Measurements from ENCODE around the gene PTPRG. TPM values are rescaled to one million over a fixed set of nuclear protein-coding genes. Genes with fewer than 3 reads are reported as not detected.

Gene PTPRG
- total and polyA plus RNA-seq, 4 donors, result 3.6 to 35.6 (median 8.1) TPM

- no peak for TF ChIP-seq ATF3 (IDR thresholded peaks at IDR 0.05)
- peak; percentile 9 for TF ChIP-seq HNF4G (IDR thresholded peaks at IDR 0.05)
- peak; percentile 74 for TF ChIP-seq MAX (IDR thresholded peaks at IDR 0.05)
- TF ChIP-seq CTCF (IDR thresholded peaks at IDR 0.05; ENCODE audit: low read depth, low read length, missing input control), result no peak
- TF ChIP-seq HNF4A (conservative IDR thresholded peaks at IDR 0.05), result peak; percentile 54 to 70
- TF ChIP-seq EGR1 (IDR thresholded peaks at IDR 0.05; ENCODE audit: low read depth in 2 of 2), result peak in 1 of 2 donors; percentile 53
- TF ChIP-seq FOXA1 (IDR thresholded peaks at IDR 0.05), result no peak
- TF ChIP-seq FOXA2 (IDR thresholded peaks at IDR 0.05), result no peak
- TF ChIP-seq SP1 (IDR thresholded peaks at IDR 0.05), result peak; percentile 64
Measured at GRCh38 chr3:61924090-61924735, 362.8 kb downstream of the PTPRG start (continued).

GRCh38 chr3:61924991-61925390 lies 363.6 kb downstream of the PTPRG start:
- TF ChIP-seq GABPA (IDR thresholded peaks at IDR 0.05 in 1 of 2, conservative IDR thresholded peaks at IDR 0.05 in 1 of 2), result no peak
- TF ChIP-seq RXRA (IDR thresholded peaks at IDR 0.05), result no peak
- TF ChIP-seq NR2F2 (IDR thresholded peaks at IDR 0.05), result no peak
- TF ChIP-seq ATF3 (IDR thresholded peaks at IDR 0.05), result no peak
- TF ChIP-seq REST (IDR thresholded peaks at IDR 0.05), result no peak
- no peak for TF ChIP-seq CTCF (IDR thresholded peaks at IDR 0.05; ENCODE audit: low read depth, low read length, missing input control)
- no peak for TF ChIP-seq YY1 (IDR thresholded peaks at IDR 0.05)
- over 99% methylated on average over 2 of the region's 2 CpGs for WGBS
- H3K4me3 ChIP-seq (ENCODE audit: low read depth in 1 of 3, low read length in 3 of 3), result no peak overlapping the region
- DNase-seq (ENCODE audit: low spot score), result no peak
- H3K9ac ChIP-seq (ENCODE audit: low read depth in 1 of 2, low read length in 2 of 2), result no peak overlapping the region
- no peaks in the 10 kb centered on the region for H3K27me3 ChIP-seq (ENCODE audit: control insufficient read depth in 4 of 4, insufficient read depth in 4 of 4, low read length in 3 of 4)
- H3K4me1 ChIP-seq (ENCODE audit: control insufficient read depth in 4 of 4, insufficient read depth in 4 of 4, low read length in 3 of 4), result peaks cover 1 to 10% (median 8%) of the 10 kb centered on the region in 4 donors
- H3K9me3 ChIP-seq (ENCODE audit: control insufficient read depth in 4 of 4, low read length in 3 of 4), result no peaks in the 10 kb centered on the region
- H3K36me3 ChIP-seq (ENCODE audit: control insufficient read depth in 4 of 4, insufficient read depth in 3 of 4, low read depth in 1 of 4, low read length in 3 of 4), result no peaks in the 10 kb centered on the region
- H3K27ac ChIP-seq (ENCODE audit: low read depth in 1 of 2, low read length in 2 of 2), result no peak overlapping the region

All from liver (tissue), 9 donors.